GM13976 (cell line): ENCODE measurements around the gene NPAS3.

Experiments used
- DNase-seq: peaks from one replicate; pipeline ENCODE4 v3.0.0; 2012; ENCODE audit warnings: low spot score
- CTCF ChIP-seq: IDR thresholded peaks from 2 replicates; pipeline ENCODE4 v1.5.1; 2012; ENCODE audit warnings: borderline replicate concordance, mild to moderate bottlenecking; ENCODE audit not compliant: insufficient read depth; ENCODE audit errors: extremely low read depth, missing control alignments, control extremely low read depth
- in situ Hi-C: fragments of 300-500 bp; cut with MboI; formaldehyde crosslinking; loops from one replicate; pipeline ENCODE4 v1.12.0; 2022; ENCODE audit warnings: low sequenced_read_pairs, mixed read lengths, inconsistent platforms; ENCODE audit not compliant: unreplicated experiment

NPAS3 gene

GRCh38 chr14:33560718-33561431, 622.2 kb downstream of the NPAS3 start:
- TF ChIP-seq CTCF: no peak
- no peak for DNase-seq
- in situ Hi-C loops: no loop called here

- DNase-seq: no peak
- in situ Hi-C loops: no loop called here
- no peak for TF ChIP-seq CTCF
These were observed 623.0 kb downstream of the NPAS3 start for GRCh38 chr14:33561488-33562175.

- in situ Hi-C loops: no loop called here
- no peak for TF ChIP-seq CTCF
- no peak for DNase-seq
These were observed 624.7 kb downstream of the NPAS3 start for GRCh38 chr14:33563191-33563900.

- no peak for DNase-seq
- in situ Hi-C loops: no loop called here
- no peak for TF ChIP-seq CTCF
These were observed 625.2 kb downstream of the NPAS3 start for GRCh38 chr14:33563901-33564197.

- no peak for TF ChIP-seq CTCF
- in situ Hi-C loops: no loop called here
- DNase-seq: no peak
These were observed 626.3 kb downstream of the NPAS3 start for GRCh38 chr14:33564774-33565630.

- DNase-seq: no peak
- no peak for TF ChIP-seq CTCF
- in situ Hi-C loops: no loop called here
These were observed 627.4 kb downstream of the NPAS3 start for GRCh38 chr14:33566082-33566481.
